Astrocyte (in vitro differentiated cells and primary cell): ENCODE data around the gene RIPK1.

Experiments used
- EZH2 ChIP-seq: IDR thresholded peaks from 2 replicates; pipeline ENCODE4 v1.6.1; 2012; ENCODE audit warnings: mild to moderate bottlenecking, low read length, inconsistent platforms; ENCODE audit not compliant: insufficient read depth
- TF ChIP-seq, protein P1 (sequence below): IDR thresholded peaks from 2 replicates; pipeline ENCODE4 v1.5.1; 2011; ENCODE audit warnings: low read depth, mild to moderate bottlenecking, inconsistent platforms, low read length, moderate library complexity; ENCODE audit not compliant: insufficient read depth

DNA sequence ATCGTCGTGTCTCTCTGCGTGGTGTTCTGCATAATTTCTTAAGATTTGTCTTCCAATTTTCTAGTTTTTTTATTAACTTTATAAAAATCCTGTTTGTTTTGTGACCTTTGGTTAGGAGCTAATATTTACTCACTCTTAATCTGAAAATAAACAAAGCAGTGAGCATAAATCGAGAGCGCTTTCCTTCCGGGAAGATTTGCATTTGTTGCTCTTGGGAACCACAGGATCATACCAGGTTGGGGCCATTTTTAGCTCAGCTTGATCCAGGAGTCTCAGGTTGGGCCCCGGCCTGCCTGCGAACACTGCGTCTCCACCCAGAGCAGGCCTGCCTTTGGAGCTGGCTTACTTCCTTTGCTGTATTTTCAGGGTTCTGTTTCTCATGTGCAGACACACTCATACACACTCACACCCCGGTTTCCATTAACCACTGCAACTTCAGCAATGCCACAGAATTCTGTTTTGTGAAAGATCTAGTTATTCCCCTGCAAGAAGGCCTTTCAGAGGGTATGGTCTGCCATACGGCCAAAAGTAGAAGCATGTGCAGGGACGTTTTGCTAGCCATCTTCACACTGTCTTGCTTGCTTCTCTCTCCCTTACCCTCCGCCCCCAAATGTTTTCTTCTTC is 67.5 kb downstream of the RIPK1 start:
- TF ChIP-seq, protein P1, sequence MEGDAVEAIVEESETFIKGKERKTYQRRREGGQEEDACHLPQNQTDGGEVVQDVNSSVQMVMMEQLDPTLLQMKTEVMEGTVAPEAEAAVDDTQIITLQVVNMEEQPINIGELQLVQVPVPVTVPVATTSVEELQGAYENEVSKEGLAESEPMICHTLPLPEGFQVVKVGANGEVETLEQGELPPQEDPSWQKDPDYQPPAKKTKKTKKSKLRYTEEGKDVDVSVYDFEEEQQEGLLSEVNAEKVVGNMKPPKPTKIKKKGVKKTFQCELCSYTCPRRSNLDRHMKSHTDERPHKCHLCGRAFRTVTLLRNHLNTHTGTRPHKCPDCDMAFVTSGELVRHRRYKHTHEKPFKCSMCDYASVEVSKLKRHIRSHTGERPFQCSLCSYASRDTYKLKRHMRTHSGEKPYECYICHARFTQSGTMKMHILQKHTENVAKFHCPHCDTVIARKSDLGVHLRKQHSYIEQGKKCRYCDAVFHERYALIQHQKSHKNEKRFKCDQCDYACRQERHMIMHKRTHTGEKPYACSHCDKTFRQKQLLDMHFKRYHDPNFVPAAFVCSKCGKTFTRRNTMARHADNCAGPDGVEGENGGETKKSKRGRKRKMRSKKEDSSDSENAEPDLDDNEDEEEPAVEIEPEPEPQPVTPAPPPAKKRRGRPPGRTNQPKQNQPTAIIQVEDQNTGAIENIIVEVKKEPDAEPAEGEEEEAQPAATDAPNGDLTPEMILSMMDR: no peak
- TF ChIP-seq EZH2: no peak
